HepG2 (cell line): ENCODE data around the gene TANGO6. TPM values are rescaled to one million over a fixed set of nuclear protein-coding genes. Genes with fewer than 3 reads are reported as not detected.

Experiments
- AGO2 ChIP-seq: fragments of 200-400 bp; formaldehyde crosslinking; optimal IDR thresholded peaks from 2 replicates; pipeline ENCODE3; 2017; ENCODE audit warnings: mild to moderate bottlenecking, low read depth, low read length, moderate library complexity
- ARID2 ChIP-seq: sonication (generic); formaldehyde crosslinking; IDR thresholded peaks from 2 replicates; pipeline ENCODE4 v1.8.1; 2022; ENCODE audit warnings: mild to moderate bottlenecking, missing genetic modification reagents, borderline replicate concordance
- ATF6 ChIP-seq: sonication (generic); formaldehyde crosslinking; conservative IDR thresholded peaks from 2 replicates; pipeline ENCODE4 v1.4.0; 2020; ENCODE audit warnings: missing genetic modification reagents
- CHD2 ChIP-seq: IDR thresholded peaks from 2 replicates; pipeline ENCODE4 v1.6.1; 2011; ENCODE audit warnings: low read depth, low read length, improper control_type of control experiment
- HOXA5 ChIP-seq: sonication (generic); formaldehyde crosslinking; IDR thresholded peaks from 2 replicates; pipeline ENCODE4 v1.4.0; 2020; ENCODE audit warnings: missing genetic modification reagents
- MATR3 ChIP-seq: sonication (generic); formaldehyde crosslinking; IDR thresholded peaks from 2 replicates; pipeline ENCODE4 v1.4.0; 2020; ENCODE audit warnings: missing genetic modification reagents
- NFIB ChIP-seq: sonication (generic); formaldehyde crosslinking; IDR thresholded peaks from 2 replicates; pipeline ENCODE4 v1.9.0; 2021; ENCODE audit warnings: missing genetic modification reagents, mild to moderate bottlenecking, borderline replicate concordance
- PHF5A ChIP-seq: IDR thresholded peaks from one replicate; pipeline ENCODE4 v1.6.1; 2018; ENCODE audit warnings: low read depth, missing genetic modification reagents; ENCODE audit not compliant: unreplicated experiment
- PREB ChIP-seq: sonication (generic); formaldehyde crosslinking; IDR thresholded peaks from 2 replicates; pipeline ENCODE4 v1.4.0; 2020; ENCODE audit warnings: missing genetic modification reagents
- RORA ChIP-seq: sonication (generic); formaldehyde crosslinking; IDR thresholded peaks from 2 replicates; pipeline ENCODE4 v1.5.0; 2020; ENCODE audit warnings: mild to moderate bottlenecking, missing genetic modification reagents, moderate library complexity
- STAT5B ChIP-seq: sonication (generic); formaldehyde crosslinking; IDR thresholded peaks from 2 replicates; pipeline ENCODE4 v1.4.0; 2020; ENCODE audit warnings: missing genetic modification reagents
- STAT6 ChIP-seq: sonication (generic); formaldehyde crosslinking; IDR thresholded peaks from 2 replicates; pipeline ENCODE4 v1.4.0; 2020; ENCODE audit warnings: missing genetic modification reagents, mild to moderate bottlenecking, borderline replicate concordance
- ZBTB38 ChIP-seq: sonication (generic); formaldehyde crosslinking; IDR thresholded peaks from 2 replicates; pipeline ENCODE4 v1.5.1; 2020; ENCODE audit warnings: mild to moderate bottlenecking, missing genetic modification reagents
- ZBTB7B ChIP-seq: sonication (generic); formaldehyde crosslinking; IDR thresholded peaks from 2 replicates; pipeline ENCODE4 v1.4.0; 2020; ENCODE audit warnings: missing genetic modification reagents
- ZNF354B ChIP-seq: sonication (generic); formaldehyde crosslinking; IDR thresholded peaks from 2 replicates; pipeline ENCODE4 v1.8.0; 2022; ENCODE audit warnings: mild to moderate bottlenecking, missing genetic modification reagents
- ZNF530 ChIP-seq: sonication (generic); formaldehyde crosslinking; IDR thresholded peaks from 2 replicates; pipeline ENCODE4 v1.5.0; 2020; ENCODE audit warnings: low read depth, mild to moderate bottlenecking, missing genetic modification reagents
- ZNF646 ChIP-seq: sonication (generic); formaldehyde crosslinking; IDR thresholded peaks from 2 replicates; pipeline ENCODE4 v1.9.0; 2021; ENCODE audit warnings: mild to moderate bottlenecking, missing genetic modification reagents
- polyA plus RNA-seq, 8 experiments: library from polyadenylated mRNA; depleted of rRNA in 3 of 8; stranded (reverse) in 7 of 8; unstranded in 1 of 8; fragments of >200 nt; fragmentation: Illumina TruSeq in 4 of 8; extraction: Trizol in 4 of 8; gene quantifications; 2 replicates each; pipeline versions ENCODE4 v1.2.1 to v1.2.3, GENCODE V29; 2011 to 2016; ENCODE audit warnings: low read depth in 4 of 8, missing spikeins in 1 of 8, mixed read lengths in 1 of 8; ENCODE audit not compliant: insufficient read depth in 1 of 8
- total RNA-seq, 5 experiments: library from RNA; depleted of rRNA; stranded (reverse); fragments of >200 nt; fragmentation: Illumina TruSeq; extraction: Trizol; gene quantifications; 2 replicates each; pipeline ENCODE4 v1.2.3, GENCODE V29; 2016; ENCODE audit warnings: low read depth in 1 of 5

Gene TANGO6
- total and polyA plus RNA-seq, 2 of the 13 experiments (the other 11 are each of a cell fraction or from before 2014, with no cell fraction given), result 7.2 to 13.3 TPM

- no peak for TF ChIP-seq ZNF646
- TF ChIP-seq RORA (CRISPR knock-in tag), result no peak
- no peak; the same call in 1 of the 2 replicates for TF ChIP-seq PREB (CRISPR knock-in tag)
- TF ChIP-seq NFIB (CRISPR knock-in tag), result no peak
- TF ChIP-seq AGO2, result peak; percentile 84
- TF ChIP-seq CHD2, result no peak
- peak; percentile 83 for TF ChIP-seq ZBTB38 (CRISPR knock-in tag)
- no peak for TF ChIP-seq STAT6
- TF ChIP-seq ATF6 (CRISPR knock-in tag), result no peak
- TF ChIP-seq ZNF354B, result no peak
- peak; percentile 50; the same call in 1 of the 2 replicates for TF ChIP-seq STAT5B (CRISPR knock-in tag)
- TF ChIP-seq ZNF530, result 0 out of 2 replicates have a peak, but pooled peaks have one; percentile 21
- TF ChIP-seq PHF5A (CRISPR knock-in tag), result peak; percentile 22
- TF ChIP-seq ZBTB7B, result no peak
- TF ChIP-seq MATR3 (CRISPR knock-in tag), result no peak
- 0 out of 2 replicates have a peak, but pooled peaks have one; percentile 14 for TF ChIP-seq ARID2 (CRISPR knock-in tag)
- TF ChIP-seq HOXA5 (CRISPR knock-in tag), result peak; percentile 46; the same call in 1 of the 2 replicates
- TF ChIP-seq, all 625 proteins: peak for 269
Observed at GRCh38 chr16:69132424-69133252, 289.3 kb downstream of the TANGO6 start, which contains the start of the genes CHTF8 and UTP4 (continued).
